Vagina (tissue), 2 donors: Measurements from ENCODE around the gene GDF9. TPM values are rescaled to one million over a fixed set of nuclear protein-coding genes. Genes with fewer than 3 reads are reported as not detected.

Source experiments
- DNase-seq, 2 donors: peaks; one replicate each; pipeline ENCODE4 v3.0.0-alpha.2; 2017; ENCODE audit errors: extremely low spot score in 2 of 2
- H3K27ac ChIP-seq: fragments of 200-600 bp; sonication (generic); one replicate; pipeline ENCODE4 v1.5.1; 2019
- H3K27me3 ChIP-seq: fragments of 200-600 bp; sonication (generic); one replicate; pipeline ENCODE4 v1.5.1; 2019
- H3K36me3 ChIP-seq, 2 donors: fragments of 200-600 bp; sonication (generic); one replicate each; pipeline ENCODE4 v1.5.1; 2017 to 2019
- H3K4me1 ChIP-seq: fragments of 200-600 bp; sonication (generic); one replicate; pipeline ENCODE4 v1.5.1; 2019
- H3K4me3 ChIP-seq, 2 donors: fragments of 200-600 bp; sonication (generic); 1 replicate in 1 of 2; 2 replicates in 1 of 2; pipeline ENCODE4 v1.5.1; 2016 to 2019
- H3K9me3 ChIP-seq: fragments of 200-600 bp; sonication (generic); one replicate; pipeline ENCODE4 v1.5.1; 2019
- POLR2A ChIP-seq, 2 donors: fragments of 450-650 bp; IDR thresholded peaks; one replicate each; pipeline ENCODE4 v1.6.1; 2017; ENCODE audit warnings: antibody characterized with exemption in 2 of 2, mild to moderate bottlenecking in 2 of 2, moderate library complexity in 2 of 2
- POLR2AphosphoS5 ChIP-seq, 2 donors: sonication (generic); formaldehyde crosslinking; IDR thresholded peaks; one replicate each; pipeline ENCODE4 v1.9.0; 2017; ENCODE audit warnings: antibody characterized with exemption in 2 of 2, mild to moderate bottlenecking in 2 of 2, low read depth in 1 of 2; ENCODE audit not compliant: insufficient read depth in 1 of 2
- intact Hi-C: fragments of 100-400 bp; cut with DNase I; formaldehyde crosslinking; loops from one replicate; pipeline ENCODE4 v1.15.1; 2023
- total RNA-seq: library from RNA; depleted of rRNA; stranded (reverse); fragments of >200 nt; gene quantifications from one replicate; pipeline ENCODE4 v1.2.3, GENCODE V29; 2016
- TF ChIP-seq, protein P1 (sequence below), 3 experiments: fragments of 450-650 bp in 2 of 3; fragments of 200-600 bp in 1 of 3; sonication (generic) in 1 of 3; IDR thresholded peaks; one replicate each; pipeline ENCODE4 v1.5.1; 2017 to 2019; ENCODE audit warnings: antibody characterized with exemption in 3 of 3, mild to moderate bottlenecking in 2 of 3, moderate library complexity in 2 of 3

GDF9 gene
- total RNA-seq, 1 donor from 2014 or later, result not detected

DNA sequence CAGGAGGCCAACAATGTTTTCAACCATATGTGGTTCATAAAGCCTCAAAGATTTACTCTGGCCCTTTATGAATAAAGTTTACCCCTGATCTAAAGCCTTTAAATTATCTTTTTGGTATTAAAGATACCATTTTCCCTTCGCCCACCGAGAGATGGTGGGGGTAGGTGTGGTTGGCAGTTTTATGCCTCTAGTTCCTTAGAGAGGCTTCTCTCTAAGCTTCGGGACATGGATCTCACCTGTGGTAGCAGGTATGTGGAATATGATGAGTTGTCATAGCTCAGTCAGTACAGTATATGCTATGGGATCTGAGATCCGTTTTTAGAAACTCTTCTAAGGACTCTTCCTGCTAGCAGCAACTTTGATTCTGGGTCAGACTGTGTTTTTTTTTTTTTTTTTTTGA, 2.5 kb upstream of the GDF9 start:
- H3K27ac ChIP-seq, result no peak overlapping the region
- TF ChIP-seq POLR2AphosphoS5 (IDR thresholded peaks at IDR 0.05; ENCODE audit: insufficient read depth in 1 of 2, low read depth in 1 of 2), result no peak
- TF ChIP-seq, protein P1, sequence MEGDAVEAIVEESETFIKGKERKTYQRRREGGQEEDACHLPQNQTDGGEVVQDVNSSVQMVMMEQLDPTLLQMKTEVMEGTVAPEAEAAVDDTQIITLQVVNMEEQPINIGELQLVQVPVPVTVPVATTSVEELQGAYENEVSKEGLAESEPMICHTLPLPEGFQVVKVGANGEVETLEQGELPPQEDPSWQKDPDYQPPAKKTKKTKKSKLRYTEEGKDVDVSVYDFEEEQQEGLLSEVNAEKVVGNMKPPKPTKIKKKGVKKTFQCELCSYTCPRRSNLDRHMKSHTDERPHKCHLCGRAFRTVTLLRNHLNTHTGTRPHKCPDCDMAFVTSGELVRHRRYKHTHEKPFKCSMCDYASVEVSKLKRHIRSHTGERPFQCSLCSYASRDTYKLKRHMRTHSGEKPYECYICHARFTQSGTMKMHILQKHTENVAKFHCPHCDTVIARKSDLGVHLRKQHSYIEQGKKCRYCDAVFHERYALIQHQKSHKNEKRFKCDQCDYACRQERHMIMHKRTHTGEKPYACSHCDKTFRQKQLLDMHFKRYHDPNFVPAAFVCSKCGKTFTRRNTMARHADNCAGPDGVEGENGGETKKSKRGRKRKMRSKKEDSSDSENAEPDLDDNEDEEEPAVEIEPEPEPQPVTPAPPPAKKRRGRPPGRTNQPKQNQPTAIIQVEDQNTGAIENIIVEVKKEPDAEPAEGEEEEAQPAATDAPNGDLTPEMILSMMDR (IDR thresholded peaks at IDR 0.05), result no peak
- TF ChIP-seq POLR2A (IDR thresholded peaks at IDR 0.05), result no peak
- H3K36me3 ChIP-seq, result peaks cover 0 to 27% of the 10 kb centered on the region in 2 donors
- peaks cover 24% of the 10 kb centered on the region for H3K4me1 ChIP-seq
- no peak for DNase-seq
- H3K4me3 ChIP-seq, result no peak overlapping the region
- no peaks in the 10 kb centered on the region for H3K27me3 ChIP-seq
- H3K9me3 ChIP-seq, result no peaks in the 10 kb centered on the region
- intact Hi-C loops, result loop anchor here (5.0 kb wide), 1 partner anchor 41 kb away; no protein-coding TSS in a partner anchor

DNA sequence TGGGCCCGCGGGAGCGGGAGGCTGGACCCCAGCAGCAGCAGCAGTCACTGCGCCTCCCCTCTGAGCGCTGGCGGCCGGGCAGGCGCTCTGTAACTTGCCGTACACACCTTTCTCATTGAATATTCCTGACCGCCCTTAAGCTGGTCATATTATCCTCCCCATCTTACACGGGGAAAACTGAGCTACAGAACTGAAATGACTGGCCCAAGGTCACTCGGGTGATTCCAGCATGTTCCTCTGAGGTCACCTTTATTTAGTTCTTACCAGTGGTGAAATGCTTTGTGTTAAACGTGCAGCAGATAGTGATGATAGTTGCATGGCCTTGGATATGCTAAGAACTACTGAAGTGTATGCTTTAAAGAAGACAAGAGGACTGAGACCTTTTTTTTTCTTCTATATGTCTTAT, 780 bp upstream of the GDF9 start:
- H3K36me3 ChIP-seq, result peaks cover 0 to 27% of the 10 kb centered on the region in 2 donors
- H3K27ac ChIP-seq, result peak overlapping the region; percentile 99
- peaks cover 24% of the 10 kb centered on the region for H3K4me1 ChIP-seq
- peak overlapping the region; percentile 82 to 86 for H3K4me3 ChIP-seq
- H3K9me3 ChIP-seq, result no peaks in the 10 kb centered on the region
- intact Hi-C loops, result loop anchor here (5.0 kb wide), 1 partner anchor 40 kb away; no protein-coding TSS in a partner anchor
- DNase-seq, result no peak
- no peaks in the 10 kb centered on the region for H3K27me3 ChIP-seq
- TF ChIP-seq POLR2A (IDR thresholded peaks at IDR 0.05), result no peak
- TF ChIP-seq, protein P1 (IDR thresholded peaks at IDR 0.05), result no peak

DNA sequence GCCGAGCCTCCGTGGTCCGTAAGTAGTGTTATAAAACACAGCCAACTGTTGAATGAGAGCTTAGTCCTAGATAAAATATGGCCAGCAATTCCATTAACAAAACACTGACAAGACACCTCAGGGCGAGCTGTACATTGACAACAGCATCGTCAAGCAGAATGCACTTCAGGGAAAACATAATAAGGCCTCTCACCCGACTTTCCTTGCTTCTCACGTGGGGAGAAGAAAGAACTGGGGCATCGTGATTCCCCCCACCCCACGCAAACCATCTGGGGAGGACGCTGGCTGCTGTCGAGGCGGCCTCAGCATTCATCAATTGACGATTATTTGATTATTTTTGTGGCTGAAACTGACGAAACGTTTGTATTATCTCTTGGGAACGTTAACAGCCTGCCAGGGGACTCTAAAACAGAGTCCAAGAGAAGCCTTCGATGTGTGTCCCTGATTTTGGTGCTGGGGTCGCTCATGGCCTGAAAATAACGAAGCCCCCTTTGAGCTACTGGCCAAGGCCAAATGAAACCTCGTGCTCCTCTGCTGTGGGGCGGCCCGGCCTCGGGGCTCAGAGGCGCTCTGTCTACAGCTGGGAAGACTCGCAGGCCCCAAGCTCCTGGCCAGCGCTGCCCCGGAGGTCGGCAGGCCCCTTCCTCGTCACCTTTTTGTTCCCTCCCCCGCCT, 464 bp downstream of the GDF9 start:
- H3K4me3 ChIP-seq, result peak overlapping the region; percentile 82 to 86
- H3K9me3 ChIP-seq, result no peaks in the 10 kb centered on the region
- no peaks in the 10 kb centered on the region for H3K27me3 ChIP-seq
- peak overlapping the region; percentile 99 for H3K27ac ChIP-seq
- intact Hi-C loops, result loop anchor here (5.0 kb wide), 1 partner anchor 39 kb away; no protein-coding TSS in a partner anchor
- no peak for DNase-seq
- H3K36me3 ChIP-seq, result peaks cover 0 to 25% of the 10 kb centered on the region in 2 donors
- H3K4me1 ChIP-seq, result peaks cover 24% of the 10 kb centered on the region
- no peak for TF ChIP-seq POLR2A (IDR thresholded peaks at IDR 0.05)
- TF ChIP-seq, protein P1 (IDR thresholded peaks at IDR 0.05), result no peak

DNA sequence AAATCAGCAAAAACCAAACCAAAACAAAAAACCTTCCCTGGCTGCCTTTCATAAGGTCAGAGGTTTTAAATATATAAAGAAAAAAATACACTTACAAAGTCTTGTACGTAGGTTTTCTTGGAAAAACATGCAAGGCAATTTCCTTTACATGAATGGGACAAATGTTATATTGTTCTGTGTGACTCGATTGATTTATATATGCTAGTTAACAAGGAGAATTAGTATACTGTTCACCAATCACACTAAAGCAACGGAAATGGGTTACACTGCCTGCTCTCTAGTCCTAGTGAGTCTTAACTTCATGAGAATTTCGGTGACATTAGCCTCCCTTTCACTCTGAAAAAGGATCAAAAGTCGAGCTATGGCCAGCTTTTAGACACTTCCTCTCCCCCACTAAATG, 5.5 kb downstream of the GDF9 start:
- H3K4me3 ChIP-seq, result no peak overlapping the region
- intact Hi-C loops, result no loop called here
- H3K36me3 ChIP-seq, result no peaks in the 10 kb centered on the region
- H3K27ac ChIP-seq, result no peak overlapping the region
- H3K9me3 ChIP-seq, result no peaks in the 10 kb centered on the region
- no peaks in the 10 kb centered on the region for H3K27me3 ChIP-seq
- peaks cover 3% of the 10 kb centered on the region for H3K4me1 ChIP-seq
- TF ChIP-seq POLR2A (IDR thresholded peaks at IDR 0.05) (no peak), POLR2AphosphoS5 (IDR thresholded peaks at IDR 0.05; ENCODE audit: insufficient read depth in 1 of 2, low read depth in 1 of 2) (no peak)
- TF ChIP-seq, protein P1 (IDR thresholded peaks at IDR 0.05), result no peak
- no peak for DNase-seq

DNA sequence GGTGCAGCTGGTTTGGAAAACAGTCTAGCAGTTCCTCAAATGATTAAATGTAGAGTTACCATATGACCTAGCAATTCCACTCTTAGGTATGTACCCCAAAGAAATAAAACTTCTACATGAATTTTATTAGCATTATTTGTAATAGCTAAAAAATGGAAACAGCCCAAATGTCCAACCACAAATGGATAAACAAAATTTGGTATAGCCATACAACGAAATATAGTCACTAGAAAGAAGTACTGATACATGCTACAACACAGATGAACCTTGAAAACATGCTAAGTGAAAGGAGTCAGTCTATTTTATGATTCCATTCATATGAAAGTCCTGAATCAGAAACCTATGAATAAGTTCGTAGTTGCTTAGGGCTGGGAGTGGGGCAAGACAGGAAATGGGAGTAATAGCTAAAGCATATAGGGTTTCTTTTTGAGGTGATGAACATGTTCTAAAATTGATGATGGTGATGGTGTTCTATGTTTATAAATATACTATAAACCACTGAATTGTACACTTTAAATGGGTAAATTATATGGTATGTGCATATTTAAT, 6.3 kb downstream of the GDF9 start:
- no peaks in the 10 kb centered on the region for H3K36me3 ChIP-seq
- no peaks in the 10 kb centered on the region for H3K27me3 ChIP-seq
- H3K4me1 ChIP-seq, result no peaks in the 10 kb centered on the region
- no peak for DNase-seq
- H3K4me3 ChIP-seq, result no peak overlapping the region
- intact Hi-C loops, result no loop called here
- TF ChIP-seq, protein P1 (IDR thresholded peaks at IDR 0.05), result no peak
- TF ChIP-seq POLR2AphosphoS5 (IDR thresholded peaks at IDR 0.05; ENCODE audit: insufficient read depth in 1 of 2, low read depth in 1 of 2) (no peak), POLR2A (IDR thresholded peaks at IDR 0.05) (no peak)
- H3K9me3 ChIP-seq, result no peaks in the 10 kb centered on the region
- H3K27ac ChIP-seq, result no peak overlapping the region
